Heart left ventricle (tissue), 16 donors: ENCODE data around the gene DENR. TPM values are rescaled to one million over a fixed set of nuclear protein-coding genes. Genes with fewer than 3 reads are reported as not detected.
"Not testable (repeated sequence)": the region's sequence is repeated elsewhere in the genome, so short reads cannot be mapped to it uniquely, and the experiment has no call there.

Source experiments
- ATAC-seq, 4 donors: fragments of 200-7000 bp; cut with Tn5 transposase; one replicate each; pipeline ENCODE4 v1.9.1; 2020 to 2022; ENCODE audit warnings: moderate library complexity in 4 of 4, mild to moderate bottlenecking in 3 of 4, moderate number of reproducible peaks in 1 of 4
- DNase-seq, 5 donors: peaks; one replicate each; pipeline ENCODE4 v3.0.0-alpha.2; 2020
- H3K27ac ChIP-seq, 12 donors: fragments of 200-600 bp; sonication (generic) in 4 of 12; one replicate each; pipeline versions ENCODE4 v1.5.0 to v1.8.0; 2016 to 2022; ENCODE audit warnings: mild to moderate bottlenecking in 2 of 12
- H3K27me3 ChIP-seq, 9 donors: fragments of 200-600 bp; sonication (generic) in 2 of 9; one replicate each; pipeline versions ENCODE4 v1.5.1 to v1.8.0; 2016 to 2022; ENCODE audit warnings: mild to moderate bottlenecking in 3 of 9
- H3K36me3 ChIP-seq, 9 donors: fragments of 200-600 bp; sonication (generic) in 2 of 9; one replicate each; pipeline versions ENCODE4 v1.5.0 to v1.8.0; 2018 to 2022; ENCODE audit warnings: mild to moderate bottlenecking in 2 of 9
- H3K4me1 ChIP-seq, 12 donors: fragments of 200-600 bp; sonication (generic) in 4 of 12; one replicate each; pipeline versions ENCODE4 v1.5.0 to v1.8.0; 2016 to 2022; ENCODE audit warnings: mild to moderate bottlenecking in 3 of 12
- H3K4me3 ChIP-seq, 12 donors: fragments of 200-600 bp; sonication (generic) in 4 of 12; one replicate each; pipeline versions ENCODE4 v1.5.0 to v1.8.0; 2017 to 2022; ENCODE audit warnings: mild to moderate bottlenecking in 9 of 12, moderate library complexity in 4 of 12
- H3K9me3 ChIP-seq, 12 donors: fragments of 200-600 bp; sonication (generic) in 4 of 12; one replicate each; pipeline versions ENCODE4 v1.5.0 to v1.8.0; 2016 to 2022; ENCODE audit warnings: mild to moderate bottlenecking in 1 of 12
- POLR2A ChIP-seq, 2 donors: fragments of 450-650 bp; IDR thresholded peaks; one replicate each; pipeline ENCODE4 v1.6.1; 2017; ENCODE audit warnings: antibody characterized with exemption in 2 of 2, mild to moderate bottlenecking in 2 of 2, moderate library complexity in 2 of 2
- WGBS, 4 donors: extraction: QIAGEN DNeasy Blood & Tissue Kit in 2 of 4; methylation state at CpG; one replicate each; pipeline versions ENCODE4 v1.1.5 to v1.1.7; 2013 to 2018; 5-methylcytosine and 5-hydroxymethylcytosine counted together
- intact Hi-C, 10 donors: fragments of 100-400 bp; cut with DNase I; formaldehyde crosslinking; loops; one replicate each; pipeline versions ENCODE4 v1.11.1 to v1.14.2; 2022
- long read RNA-seq, 3 donors: library from polyadenylated mRNA; unstranded; transcript quantifications; one replicate each; pipeline ENCODE4 v2.0.0, GENCODE V29; 2020 to 2021
- polyA plus RNA-seq, 2 donors: library from polyadenylated mRNA; stranded (reverse); fragments of 200-250 nt; gene quantifications; one replicate each; pipeline ENCODE4 v1.2.3, GENCODE V29; 2013
- total RNA-seq, 9 donors: library from RNA; depleted of rRNA in 2 of 9; stranded (reverse); fragments of >200 nt in 2 of 9; fragmentation: NEBNext Ultra II Directional in 3 of 9; extraction: Animal tissue kit (Norgen Biotek cat#: 25700) in 3 of 9; gene quantifications; one replicate each; pipeline versions ENCODE4 v1.1.0 to v1.2.4, GENCODE V29; 2016 to 2023
- TF ChIP-seq, protein P1 (sequence below), 12 donors: fragments of 200-600 bp; sonication (generic) in 4 of 12; IDR thresholded peaks; one replicate each; pipeline versions ENCODE4 v1.5.0 to v1.8.0; 2018 to 2022; ENCODE audit warnings: antibody characterized with exemption in 12 of 12, mild to moderate bottlenecking in 5 of 12
- donor health status: ischemic (EF 13 %, LVEDD 7.1; RV severe dilation, severe dysfunction).
- donor health status: healthy with polysubstance abuse.
- donor health status: DM: no; HTN: yes; CAD: no.
- donor health status: DM: no; HTN: no; CAD: no.
- donor health status: ischemic (EF 25% LVEDD 6.9; RV normal size, moderate dysfunction).
- donor health status: ischemic (EF 25% LVEDD 5.7; RV mildly dilated, moderate dysfunction).
- donor health status: healthy.
- donor health status: DM: yes; HTN: yes; CAD: no.
- donor health status: ischemic (EF 35%, LVEDD 5.7; RV mildly dilated, moderate dysfunction).
- donor health status: nonischemic (EF 11% LVEDD 7.7; RV severe dilation, severe dysfunction).
- donor health status: DM: yes; HTN: yes; CAD: no.
- donor health status: PGD.
- donor health status: ischemic (EF 29% LVEDD 5.4; RV normal size, mild dysfunction).
- donor health status: nonischemic (EF 23%, LVEDD 6.1; RV moderate dilation, normal function).

The DENR gene, protein sequence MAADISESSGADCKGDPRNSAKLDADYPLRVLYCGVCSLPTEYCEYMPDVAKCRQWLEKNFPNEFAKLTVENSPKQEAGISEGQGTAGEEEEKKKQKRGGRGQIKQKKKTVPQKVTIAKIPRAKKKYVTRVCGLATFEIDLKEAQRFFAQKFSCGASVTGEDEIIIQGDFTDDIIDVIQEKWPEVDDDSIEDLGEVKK
- total RNA-seq, result 10 to 100 TPM; 13.3 to 32.7 (median 26.3) TPM
- 10 to 100 TPM; 14.4 to 31.9 TPM for polyA plus RNA-seq
- long read RNA-seq, donor 1, partial matches to known transcripts, result 1 of 6 reads
- long read RNA-seq, donor 1, other reads (novel, unspliced or antisense), result 5 of 6 reads
- long read RNA-seq, donor 2, partial matches to known transcripts, result 4 of 13 reads
- long read RNA-seq, donor 2, other reads (novel, unspliced or antisense), result 7 of 13 reads
- long read RNA-seq, donor 3, partial matches to known transcripts, result 3 of 6 reads
- long read RNA-seq, donor 3, other reads (novel, unspliced or antisense), result 2 of 6 reads

- TF ChIP-seq, protein P1, sequence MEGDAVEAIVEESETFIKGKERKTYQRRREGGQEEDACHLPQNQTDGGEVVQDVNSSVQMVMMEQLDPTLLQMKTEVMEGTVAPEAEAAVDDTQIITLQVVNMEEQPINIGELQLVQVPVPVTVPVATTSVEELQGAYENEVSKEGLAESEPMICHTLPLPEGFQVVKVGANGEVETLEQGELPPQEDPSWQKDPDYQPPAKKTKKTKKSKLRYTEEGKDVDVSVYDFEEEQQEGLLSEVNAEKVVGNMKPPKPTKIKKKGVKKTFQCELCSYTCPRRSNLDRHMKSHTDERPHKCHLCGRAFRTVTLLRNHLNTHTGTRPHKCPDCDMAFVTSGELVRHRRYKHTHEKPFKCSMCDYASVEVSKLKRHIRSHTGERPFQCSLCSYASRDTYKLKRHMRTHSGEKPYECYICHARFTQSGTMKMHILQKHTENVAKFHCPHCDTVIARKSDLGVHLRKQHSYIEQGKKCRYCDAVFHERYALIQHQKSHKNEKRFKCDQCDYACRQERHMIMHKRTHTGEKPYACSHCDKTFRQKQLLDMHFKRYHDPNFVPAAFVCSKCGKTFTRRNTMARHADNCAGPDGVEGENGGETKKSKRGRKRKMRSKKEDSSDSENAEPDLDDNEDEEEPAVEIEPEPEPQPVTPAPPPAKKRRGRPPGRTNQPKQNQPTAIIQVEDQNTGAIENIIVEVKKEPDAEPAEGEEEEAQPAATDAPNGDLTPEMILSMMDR (IDR thresholded peaks at IDR 0.05), result peak; percentile 60 to 96 (median 84)
- peak in 1 of 2 donors; percentile 89 for TF ChIP-seq POLR2A (IDR thresholded peaks at IDR 0.05)
- H3K4me1 ChIP-seq, result peaks cover 0 to 19% (median 8%) of the 10 kb centered on the region in 12 donors
- 0 to 1% (median 1%) methylated on average over 59 to 73 of the region's 73 CpGs for WGBS, 4 donors
- H3K36me3 ChIP-seq, result peaks cover 0 to 40% (median 34%) of the 10 kb centered on the region in 9 donors
- intact Hi-C loops, result loop anchor here (1.0 to 10.0 kb wide), 11 partner anchors 114 to 528 kb away; partner anchors contain the start of genes KNTC1 (in 3 of the 10), RSRC2 (in 2 of the 10), DIABLO (in 1 of the 10) and ZCCHC8 (in 1 of the 10)
- H3K27ac ChIP-seq, result peak within 1 kb of the TSS; percentile 37 to 95 (median 83)
- no peaks in the 10 kb centered on the region for H3K9me3 ChIP-seq
- peak; percentile 97 to 99 (median 98) for DNase-seq
- peak within 1 kb of the TSS; percentile 65 to 99 (median 87) for H3K4me3 ChIP-seq
- peak; percentile 97 to 99 (median 98) for ATAC-seq
- H3K27me3 ChIP-seq, result no peaks in the 10 kb centered on the region
Measured at GRCh38 chr12:122752464-122753318, at the start of gene DENR. Gene DENR (plus strand): TSS chr12:122752824. CDS start chr12:122753702, 878 bp downstream.

- WGBS, 4 donors, result 87 to 90% (median 88%) methylated on average over 22 of the region's 22 CpGs
- intact Hi-C loops, H3K27me3 ChIP-seq, H3K36me3 ChIP-seq, H3K9me3 ChIP-seq, H3K27ac ChIP-seq, H3K4me3 ChIP-seq, H3K4me1 ChIP-seq: not testable (repeated sequence)
- DNase-seq, result peak in 1 of 5 donors; percentile 25
- ATAC-seq, result peak in 1 of 4 donors; percentile 63
Measured at GRCh38 chr12:122702890-122703611, 49.6 kb upstream of the DENR start, which contains the start of gene HCAR2. Gene HCAR2 (minus strand): TSS chr12:122703357. CDS start chr12:122703283, 74 bp downstream.

GRCh38 chr12:122703841-122704240, 48.8 kb upstream of the DENR start:
- ATAC-seq, DNase-seq, intact Hi-C loops, H3K27ac ChIP-seq, H3K4me3 ChIP-seq, H3K9me3 ChIP-seq, H3K27me3 ChIP-seq, H3K4me1 ChIP-seq, H3K36me3 ChIP-seq: not testable (repeated sequence)
- 84 to 92% (median 90%) methylated on average over 3 of the region's 3 CpGs for WGBS, 4 donors

GRCh38 chr12:122709287-122709686, 43.3 kb upstream of the DENR start:
- H3K4me1 ChIP-seq, ATAC-seq, H3K27me3 ChIP-seq, DNase-seq, intact Hi-C loops, H3K4me3 ChIP-seq, H3K9me3 ChIP-seq, H3K27ac ChIP-seq, H3K36me3 ChIP-seq: not testable (repeated sequence)
- WGBS, 4 donors, result no CpG with 5 or more reads among the region's 3 CpGs

DNA sequence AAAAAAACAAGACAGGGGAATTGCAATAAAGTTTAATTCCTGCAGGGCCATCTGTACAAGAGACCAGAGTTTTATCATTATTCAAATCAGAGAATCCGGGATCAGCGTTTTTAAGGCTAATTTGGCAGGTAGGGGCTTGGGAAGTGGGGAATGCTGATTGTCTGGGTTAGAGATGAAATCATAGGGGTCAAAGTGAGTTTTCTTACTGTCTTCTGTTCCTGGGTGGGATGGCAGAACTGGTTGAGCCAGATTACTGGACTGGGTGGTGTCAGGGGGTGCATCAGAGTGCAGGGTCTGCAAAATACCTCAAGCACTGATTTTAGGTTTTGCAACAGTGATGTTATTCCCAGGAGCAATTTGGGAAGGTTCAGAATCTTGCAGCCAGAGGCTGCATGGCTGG, 42.3 kb upstream of the DENR start:
- intact Hi-C loops, H3K9me3 ChIP-seq, H3K27ac ChIP-seq, H3K4me3 ChIP-seq, H3K27me3 ChIP-seq, ATAC-seq, DNase-seq, H3K36me3 ChIP-seq, H3K4me1 ChIP-seq: not testable (repeated sequence)
- WGBS, 4 donors, result 68 to 81% (median 75%) methylated on average over 2 of the region's 2 CpGs

GRCh38 chr12:122711266-122711665, 41.4 kb upstream of the DENR start:
- H3K27me3 ChIP-seq, ATAC-seq, DNase-seq, H3K9me3 ChIP-seq, H3K36me3 ChIP-seq, H3K4me3 ChIP-seq, H3K4me1 ChIP-seq, intact Hi-C loops, H3K27ac ChIP-seq: not testable (repeated sequence)
- 57 to 79% (median 74%) methylated on average over 1 of the region's 1 CpG for WGBS, 4 donors

DNA sequence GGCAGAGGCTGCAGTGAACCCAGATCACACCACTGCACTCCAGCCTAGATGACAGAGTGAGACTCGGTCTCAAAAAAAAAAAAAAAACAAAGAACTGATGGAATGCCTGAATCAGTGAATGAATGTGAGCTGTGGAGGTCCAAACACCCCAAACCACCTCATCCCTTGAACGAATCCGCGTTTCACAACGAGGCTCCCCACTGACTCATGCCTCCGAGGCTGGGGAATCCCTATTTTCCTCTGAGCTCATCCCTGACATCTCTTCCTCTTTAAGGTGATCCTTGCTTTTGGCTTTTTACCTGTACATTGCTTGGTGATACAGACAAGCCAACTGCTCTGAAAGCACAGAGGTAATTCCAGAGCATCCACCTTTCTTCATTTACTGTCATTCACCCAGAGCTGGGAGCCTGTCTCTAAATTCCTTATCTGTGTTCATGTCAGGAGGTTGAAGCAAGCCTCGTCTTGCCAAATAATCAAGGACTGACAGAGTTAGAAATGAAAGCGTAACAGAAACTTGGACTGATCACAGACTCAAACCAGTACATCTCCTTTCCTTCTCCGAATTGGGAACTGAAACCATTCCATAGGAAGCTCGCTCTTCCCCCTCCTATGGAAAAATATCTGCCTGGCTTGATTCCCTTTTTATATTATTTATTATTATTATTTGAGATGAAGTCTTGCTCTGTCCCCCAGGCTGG, 39.0 kb upstream of the DENR start:
- H3K4me3 ChIP-seq, H3K9me3 ChIP-seq, DNase-seq, intact Hi-C loops, H3K27me3 ChIP-seq, H3K27ac ChIP-seq, H3K36me3 ChIP-seq, H3K4me1 ChIP-seq: not testable (repeated sequence)
- peak in 2 of 4 donors; percentile 20 to 60 for ATAC-seq
- 48 to 65% (median 57%) methylated on average over 3 to 4 of the region's 10 CpGs for WGBS, 4 donors

- H3K36me3 ChIP-seq, H3K27me3 ChIP-seq, intact Hi-C loops, H3K9me3 ChIP-seq, DNase-seq, H3K4me1 ChIP-seq, H3K27ac ChIP-seq, ATAC-seq, H3K4me3 ChIP-seq: not testable (repeated sequence)
- 81 to 89% (median 85%) methylated on average over 6 of the region's 6 CpGs for WGBS, 4 donors
Measured at GRCh38 chr12:122715211-122715610, 37.4 kb upstream of the DENR start.
